ENCODE results near the gene DOCK2.

The DOCK2 gene

GRCh38 chr5:169631360-169631759 lies 5.7 kb upstream of the DOCK2 start:
- Histone ChIP-seq H3K27me3 (ENCODE audit: insufficient read depth, low read depth, severe bottlenecking) (peaks cover 41% of the 10 kb centered on the region), H3K4me3 (ENCODE audit: low read depth, low read length) (no peak overlapping the region), H3K27ac (no peak overlapping the region), H3K9me3 (ENCODE audit: severe bottlenecking) (no peaks in the 10 kb centered on the region), H3K36me3 (no peaks in the 10 kb centered on the region)
- no peak for DNase-seq
- no peak for TF ChIP-seq CTCF (IDR thresholded peaks at IDR 0.05; ENCODE audit: low read depth, low read length)

- Histone ChIP-seq H3K27me3 (ENCODE audit: insufficient read depth, low read depth, severe bottlenecking) (peaks cover 53% of the 10 kb centered on the region), H3K9me3 (ENCODE audit: severe bottlenecking) (peaks cover 2% of the 10 kb centered on the region), H3K4me3 (ENCODE audit: low read depth, low read length) (no peak overlapping the region), H3K36me3 (no peaks in the 10 kb centered on the region), H3K27ac (no peak overlapping the region)
- DNase-seq: no peak
- no peak for TF ChIP-seq CTCF (IDR thresholded peaks at IDR 0.05; ENCODE audit: low read depth, low read length)
Observed at GRCh38 chr5:169632946-169633345, 4.1 kb upstream of the DOCK2 start.

GRCh38 chr5:169634606-169635005 lies 2.5 kb upstream of the DOCK2 start:
- DNase-seq: no peak
- H3K36me3 ChIP-seq: no peaks in the 10 kb centered on the region
- H3K4me3 ChIP-seq (ENCODE audit: low read depth, low read length): no peak overlapping the region
- H3K9me3 ChIP-seq (ENCODE audit: severe bottlenecking): peaks cover 2% of the 10 kb centered on the region
- H3K27ac ChIP-seq: no peak overlapping the region
- H3K27me3 ChIP-seq (ENCODE audit: insufficient read depth, low read depth, severe bottlenecking): peaks cover 59% of the 10 kb centered on the region
- no peak for TF ChIP-seq CTCF (IDR thresholded peaks at IDR 0.05; ENCODE audit: low read depth, low read length)

GRCh38 chr5:169635936-169636335 lies 1.1 kb upstream of the DOCK2 start:
- peaks cover 2% of the 10 kb centered on the region for H3K9me3 ChIP-seq (ENCODE audit: severe bottlenecking)
- H3K27ac ChIP-seq: no peak overlapping the region
- TF ChIP-seq CTCF (IDR thresholded peaks at IDR 0.05; ENCODE audit: low read depth, low read length): no peak
- DNase-seq: no peak
- H3K36me3 ChIP-seq: no peaks in the 10 kb centered on the region
- H3K27me3 ChIP-seq (ENCODE audit: insufficient read depth, low read depth, severe bottlenecking): peaks cover 59% of the 10 kb centered on the region
- H3K4me3 ChIP-seq (ENCODE audit: low read depth, low read length): no peak overlapping the region

GRCh38 chr5:169636477-169637084 lies 494 bp upstream of the DOCK2 start:
- Histone ChIP-seq H3K9me3 (ENCODE audit: severe bottlenecking) (peaks cover 2% of the 10 kb centered on the region), H3K4me3 (ENCODE audit: low read depth, low read length) (no peak overlapping the region), H3K27ac (no peak overlapping the region), H3K27me3 (ENCODE audit: insufficient read depth, low read depth, severe bottlenecking) (peaks cover 56% of the 10 kb centered on the region), H3K36me3 (no peaks in the 10 kb centered on the region)
- no peak for TF ChIP-seq CTCF (IDR thresholded peaks at IDR 0.05; ENCODE audit: low read depth, low read length)
- DNase-seq: no peak

GRCh38 chr5:169637549-169638121 lies 560 bp downstream of the DOCK2 start:
- no peak for DNase-seq
- TF ChIP-seq CTCF (IDR thresholded peaks at IDR 0.05; ENCODE audit: low read depth, low read length): no peak
- H3K36me3 ChIP-seq: no peaks in the 10 kb centered on the region
- peaks cover 2% of the 10 kb centered on the region for H3K9me3 ChIP-seq (ENCODE audit: severe bottlenecking)
- no peak overlapping the region for H3K4me3 ChIP-seq (ENCODE audit: low read depth, low read length)
- H3K27ac ChIP-seq: no peak overlapping the region
- peaks cover 61% of the 10 kb centered on the region for H3K27me3 ChIP-seq (ENCODE audit: insufficient read depth, low read depth, severe bottlenecking)
